Measurements from ENCODE around the gene FAM163A.
A peak's percentile ranks its signal among the peaks of the same experiment; 100 is the strongest.
"Not testable (repeated sequence)": the region's sequence is repeated elsewhere in the genome, so short reads cannot be mapped to it uniquely, and the experiment has no call there.

Gene FAM163A

GRCh38 chr1:179794669-179795068 is 51.6 kb downstream of the FAM163A start:
- DNase-seq = no peak

DNA sequence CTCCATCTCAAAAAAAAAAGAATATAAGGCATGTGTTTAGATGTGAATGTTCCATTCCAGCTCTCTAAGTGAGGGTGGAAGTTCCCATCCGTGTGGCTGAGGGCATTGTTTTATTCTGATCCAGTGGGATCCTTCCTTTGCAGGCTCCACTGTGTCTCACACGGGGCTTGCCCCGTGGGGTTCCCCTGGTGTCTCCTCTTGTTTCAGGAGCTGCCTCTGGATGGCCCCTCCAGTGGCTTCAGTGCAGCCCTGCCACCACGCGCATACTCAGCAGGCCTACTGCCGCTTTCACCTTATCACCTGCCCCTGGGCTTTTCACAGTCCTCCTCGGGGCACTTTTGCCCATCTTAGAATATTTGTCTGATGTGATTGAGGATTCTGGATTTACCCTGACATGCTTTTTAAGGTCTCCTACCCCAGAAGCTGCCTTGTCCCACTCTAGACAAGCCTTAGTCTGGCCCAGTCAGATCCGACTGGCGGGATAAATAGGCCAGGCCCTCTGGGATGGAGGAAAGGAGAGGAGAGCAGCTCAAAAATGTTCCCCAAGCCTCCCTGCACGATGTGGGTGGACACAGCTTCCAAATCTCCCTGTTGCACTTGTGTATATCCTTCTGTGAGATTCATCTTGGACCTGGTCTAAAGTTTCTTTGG is 55.2 kb downstream of the FAM163A start:
- no peak for DNase-seq

DNA sequence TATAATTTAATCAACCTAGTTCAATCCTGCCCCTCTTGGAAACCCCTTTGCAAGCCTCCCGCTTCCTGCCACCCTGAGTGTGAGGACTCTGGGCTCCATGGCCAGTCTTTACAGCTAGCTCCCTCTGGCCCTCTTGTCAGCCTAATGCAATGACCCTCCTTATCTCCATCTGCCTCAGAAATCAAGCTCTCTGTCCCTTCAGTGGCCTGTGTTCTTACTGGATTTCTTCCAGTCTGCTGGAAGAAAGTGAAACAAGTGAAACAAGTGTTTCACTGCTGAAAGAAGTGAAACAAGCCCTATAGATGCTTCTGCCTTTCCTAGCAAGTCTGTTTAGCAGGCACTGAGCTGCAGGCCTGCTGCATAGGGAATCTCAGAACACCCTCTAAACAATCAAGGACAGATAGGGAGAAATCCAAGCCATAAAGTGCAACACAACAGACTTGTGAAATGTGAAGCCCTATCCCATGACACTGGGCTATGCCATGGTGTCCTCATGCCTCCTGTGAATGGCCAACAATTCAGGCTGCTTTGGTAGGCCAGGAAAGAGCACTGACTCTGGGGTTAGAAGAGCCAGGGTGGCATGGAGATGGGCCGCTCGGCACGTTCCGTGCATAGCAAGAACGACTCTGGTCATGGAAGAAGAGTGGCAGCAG is 55.9 kb downstream of the FAM163A start:
- DNase-seq = no peak

DNA sequence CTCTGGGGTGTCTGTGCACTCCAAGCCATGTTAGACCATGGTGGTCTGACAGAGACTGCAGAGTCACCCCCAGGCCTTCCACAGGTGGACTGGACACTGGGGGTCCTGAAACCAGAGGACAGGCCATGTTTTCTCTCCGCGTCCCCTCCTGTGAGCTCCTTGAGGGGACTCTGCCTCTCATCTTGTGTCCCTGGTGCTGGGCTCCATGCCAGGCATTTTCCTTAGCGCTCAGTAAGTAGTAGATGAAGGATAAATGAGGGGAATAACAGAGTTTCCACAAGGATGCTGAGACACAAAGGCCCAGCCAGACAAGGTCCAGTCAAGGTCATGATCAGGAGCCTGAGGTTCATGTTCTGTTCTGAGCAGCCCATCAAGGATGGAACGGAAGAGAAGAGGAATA is 57.4 kb downstream of the FAM163A start:
- DNase-seq = no peak

- no peak for DNase-seq
Observed at GRCh38 chr1:179803104-179803503, 60.0 kb downstream of the FAM163A start.

DNA sequence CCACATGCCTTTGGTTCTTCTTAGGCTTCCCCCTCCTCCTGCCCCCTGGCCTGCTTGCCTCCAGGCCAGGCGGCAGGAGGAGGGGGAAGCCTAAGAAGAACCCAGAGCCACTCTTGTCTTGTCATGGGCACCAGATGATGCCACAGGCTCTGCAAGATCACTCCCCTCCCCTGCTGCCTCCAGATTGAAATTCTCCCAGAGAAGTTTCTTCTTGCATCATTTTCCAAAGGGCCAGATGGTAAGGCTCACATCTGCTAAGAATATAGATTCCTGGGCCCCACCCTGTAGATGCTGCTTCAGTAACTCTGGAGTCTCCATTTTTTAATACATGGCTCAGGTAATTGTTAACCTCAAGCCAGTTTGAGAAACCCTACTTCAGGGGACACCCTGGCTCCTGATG is 60.8 kb downstream of the FAM163A start:
- DNase-seq = no peak

- not testable (repeated sequence) for DNase-seq
Observed at GRCh38 chr1:179804417-179804816, 61.3 kb downstream of the FAM163A start.

DNA sequence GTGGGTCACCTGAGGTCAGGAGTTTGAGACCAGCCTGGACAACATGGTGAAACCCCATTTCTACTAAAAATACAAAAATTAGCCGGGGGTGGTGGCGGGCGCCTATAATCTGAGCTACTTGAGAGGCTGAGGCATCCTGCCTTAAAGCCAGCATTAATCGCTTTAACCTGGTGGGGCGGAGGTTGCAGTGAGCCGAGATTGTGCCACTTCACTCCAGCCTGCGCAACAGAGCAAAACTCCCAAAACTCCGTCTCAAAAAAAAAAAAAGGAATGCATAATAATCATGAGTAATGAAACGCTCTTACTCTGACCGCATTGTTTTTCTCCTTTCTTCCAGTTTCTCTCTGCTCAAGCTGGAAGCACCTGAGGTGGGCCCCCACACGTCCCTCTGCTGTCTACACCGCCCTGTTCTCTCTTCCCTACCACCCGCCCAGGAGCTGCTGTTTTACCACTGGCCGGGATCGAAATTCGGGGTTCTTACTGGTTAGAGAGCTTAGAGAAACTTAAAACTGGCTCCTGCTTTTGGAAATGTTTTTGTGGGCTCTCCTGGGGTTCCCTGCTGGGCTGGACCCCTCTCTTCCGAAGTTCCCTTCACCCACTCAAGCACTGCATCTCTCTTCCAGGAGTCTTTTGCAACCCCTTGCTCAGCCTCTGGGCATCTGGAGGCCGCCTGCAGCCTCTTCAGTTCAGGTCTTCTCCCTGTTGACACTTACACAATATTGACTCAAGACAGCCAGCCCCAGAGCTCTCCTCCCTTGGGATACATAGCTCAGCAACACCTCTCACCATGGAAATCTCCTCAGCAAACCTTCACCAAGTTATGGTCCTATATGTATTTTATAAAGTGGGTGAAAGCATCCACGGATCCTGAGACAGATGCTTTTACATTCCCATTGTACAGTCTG is 62.5 kb downstream of the FAM163A start:
- DNase-seq = no peak

DNA sequence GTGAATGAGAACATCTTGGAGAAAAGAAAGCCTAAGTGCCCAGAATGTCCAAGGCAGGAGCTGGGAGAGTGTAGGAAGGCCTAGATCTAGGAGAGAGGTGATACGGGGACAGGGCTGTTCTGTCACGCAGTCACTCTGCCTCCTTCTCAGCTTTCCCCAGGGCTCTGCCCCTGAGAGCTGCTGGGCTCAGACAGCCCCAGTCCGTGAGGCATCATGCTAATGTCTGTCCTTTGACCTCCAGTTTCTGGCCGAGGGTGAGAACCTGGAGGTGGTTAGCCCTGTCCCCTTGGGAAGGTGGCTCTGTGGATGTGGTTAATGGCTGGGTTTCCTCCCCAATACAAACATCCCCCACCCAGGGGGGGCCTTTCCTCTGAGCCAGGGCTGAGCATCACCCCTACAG is 63.2 kb downstream of the FAM163A start:
- DNase-seq = no peak

- DNase-seq = no peak
Observed at GRCh38 chr1:179807291-179807690, 64.2 kb downstream of the FAM163A start.

DNA sequence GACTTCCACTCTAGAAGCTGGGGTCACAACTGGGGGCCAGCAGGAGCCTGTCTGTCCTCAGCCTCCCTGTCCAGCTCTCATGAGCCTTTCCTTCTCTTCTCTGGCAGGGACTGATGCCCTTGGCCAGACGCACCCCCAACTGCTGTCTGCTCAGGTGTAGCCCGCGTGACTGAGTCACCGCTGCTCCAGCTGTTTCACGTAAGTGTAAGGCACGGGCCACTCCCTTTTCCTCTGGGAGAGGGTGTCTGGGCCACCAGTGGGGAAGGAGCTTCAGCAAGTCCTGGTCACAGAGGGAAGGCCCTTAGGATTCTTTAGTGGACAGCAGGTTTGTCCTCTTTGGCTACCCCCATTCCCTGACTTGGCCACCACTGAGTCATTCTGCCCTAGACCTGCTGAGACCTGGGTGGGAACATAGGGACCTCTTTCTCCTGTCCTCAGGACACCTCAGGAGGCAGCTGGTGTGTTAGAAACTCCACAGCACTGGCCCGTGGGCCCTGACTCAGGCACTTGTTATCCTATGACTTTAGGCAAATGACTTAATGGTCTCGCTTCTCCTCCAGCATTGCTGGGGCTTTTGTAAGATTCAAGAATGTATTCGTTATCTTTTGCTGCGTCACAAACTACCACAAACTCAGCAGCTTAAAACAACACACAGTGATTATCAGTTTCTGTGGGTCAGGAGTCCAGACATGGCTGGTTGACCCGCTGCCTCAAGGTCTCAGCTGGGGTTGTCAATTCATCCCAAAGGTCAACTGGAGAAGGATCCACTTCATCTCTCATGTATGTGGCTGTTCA is 64.8 kb downstream of the FAM163A start:
- no peak for DNase-seq

- no peak for DNase-seq
Observed at GRCh38 chr1:179808503-179808902, 65.4 kb downstream of the FAM163A start.

GRCh38 chr1:179809506-179810366 is 66.6 kb downstream of the FAM163A start:
- DNase-seq = peak; percentile 77

- DNase-seq = no peak
Observed at GRCh38 chr1:179810367-179810715, 67.2 kb downstream of the FAM163A start.

DNA sequence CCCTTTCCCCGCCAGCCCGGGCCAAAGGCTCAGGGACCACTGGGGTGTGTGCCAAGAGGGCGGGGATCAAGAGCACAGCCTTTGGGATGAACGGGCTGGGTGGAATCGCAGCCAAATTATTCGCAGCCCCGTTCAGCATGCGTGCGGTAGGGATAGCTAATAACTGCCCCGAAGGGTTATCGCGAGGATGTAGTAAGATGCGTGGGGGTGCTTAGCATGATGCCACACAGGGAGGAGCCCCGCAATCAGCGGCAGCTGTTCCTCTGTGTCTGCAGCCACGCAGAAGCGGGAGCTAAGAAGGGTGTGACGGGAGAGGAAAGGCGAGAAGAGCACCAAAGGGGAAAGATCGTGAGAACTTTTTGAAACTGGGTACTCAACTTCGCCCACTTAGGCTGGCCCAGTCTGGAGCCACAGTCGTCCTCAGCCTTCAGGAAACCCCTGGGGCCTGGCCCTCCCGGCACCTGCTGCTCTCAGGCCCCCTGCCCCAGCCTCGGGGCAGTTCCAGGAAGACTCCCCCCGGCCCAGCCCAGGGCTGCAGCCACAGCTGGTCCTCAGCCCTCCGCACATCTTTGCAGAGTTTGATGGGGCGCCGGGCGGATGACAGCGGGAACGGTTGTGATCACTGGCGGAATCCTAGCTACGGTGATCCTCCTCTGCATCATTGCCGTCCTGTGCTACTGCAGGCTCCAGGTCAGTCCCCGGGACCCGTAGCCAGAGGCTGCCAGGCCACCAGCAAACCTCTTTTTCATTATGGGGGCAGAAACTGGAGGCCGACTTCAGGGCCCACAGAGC is 69.6 kb downstream of the FAM163A start:
- no peak for DNase-seq

GRCh38 chr1:179813626-179814545 is 70.8 kb downstream of the FAM163A start:
- no peak for DNase-seq

DNA sequence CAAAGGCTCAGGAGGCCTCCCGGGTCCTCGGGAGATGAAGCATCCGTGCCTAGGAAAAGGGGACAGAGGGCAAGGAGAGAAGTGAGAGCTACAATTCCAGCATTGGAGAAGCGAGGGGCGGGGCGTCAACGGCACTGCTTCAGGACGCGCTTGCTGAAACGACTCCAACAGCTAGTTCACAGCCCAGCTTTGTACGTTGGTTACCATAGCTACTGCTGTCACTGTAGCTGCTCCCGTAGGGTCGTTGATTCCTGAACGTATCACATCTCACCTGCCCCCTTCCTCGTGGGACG is 71.4 kb downstream of the FAM163A start:
- no peak for DNase-seq

- DNase-seq = no peak
Observed at GRCh38 chr1:179815641-179816040, 72.5 kb downstream of the FAM163A start.

GRCh38 chr1:179816196-179816960 is 73.3 kb downstream of the FAM163A start:
- no peak for DNase-seq

GRCh38 chr1:179817056-179817455 is 74.0 kb downstream of the FAM163A start:
- no peak for DNase-seq

Data from activated CD4-positive, alpha-beta T cell treated with anti-CD3 and anti-CD28 coated beads for 48 hours (primary cell).